Calu3 (cell line): ENCODE measurements around the gene MARVELD2. TPM values are rescaled to one million over a fixed set of nuclear protein-coding genes. Genes with fewer than 3 reads are reported as not detected.

ENCODE experiments used
- BruUV-seq: library from RNA; stranded (reverse); fragments of 400-500 nt; replicated peaks from 2 replicates; lab custom pipeline; 2021; lab: Mats Ljungman, UMichigan
- CTCF ChIA-PET: fragments of 300-600 bp; sonication (Branson Sonifier 250); formaldehyde crosslinking; loops from one replicate; lab custom pipeline; 2022; ENCODE audit warnings: antibody characterized with exemption; lab: Charles Lee
- DNase-seq: peaks from one replicate; pipeline ENCODE4 v3.0.0; 2022
- H3K27ac Mint-ChIP-seq: one replicate; pipeline ENCODE4 v1.8.0; 2022; ENCODE audit warnings: mixed read lengths; ENCODE audit not compliant: unreplicated experiment
- H3K27me3 Mint-ChIP-seq: one replicate; pipeline ENCODE4 v1.8.0; 2022; ENCODE audit warnings: mixed read lengths; ENCODE audit not compliant: unreplicated experiment
- H3K36me3 Mint-ChIP-seq: one replicate; pipeline ENCODE4 v1.8.0; 2022; ENCODE audit warnings: mild to moderate bottlenecking, moderate library complexity, mixed read lengths; ENCODE audit not compliant: insufficient read depth, unreplicated experiment
- H3K4me1 Mint-ChIP-seq: one replicate; pipeline ENCODE4 v1.8.0; 2022; ENCODE audit warnings: mild to moderate bottlenecking, low read depth, mixed read lengths; ENCODE audit not compliant: unreplicated experiment
- H3K4me3 Mint-ChIP-seq: one replicate; pipeline ENCODE4 v1.8.0; 2022; ENCODE audit warnings: mild to moderate bottlenecking, low read depth, moderate library complexity, mixed read lengths; ENCODE audit not compliant: unreplicated experiment
- H3K9me3 Mint-ChIP-seq: one replicate; pipeline ENCODE4 v1.8.0; 2022; ENCODE audit warnings: low read depth, mixed read lengths; ENCODE audit not compliant: unreplicated experiment
- CTCF ChIP-seq: fragments of 200-600 bp; IDR thresholded peaks from one replicate; pipeline ENCODE4 v1.8.0; 2022; ENCODE audit warnings: antibody characterized with exemption; ENCODE audit not compliant: unreplicated experiment
- intact Hi-C: fragments of 100-400 bp; cut with micrococcal nuclease; formaldehyde crosslinking; loops from one replicate; pipeline ENCODE4 v1.10.0; 2022; ENCODE audit not compliant: unreplicated experiment
- total RNA-seq: library from RNA; stranded (reverse); gene quantifications from 2 replicates; pipeline ENCODE4 v1.2.3, GENCODE V29; 2022

MARVELD2 gene
- total RNA-seq, 1 experiment from 2014 or later, result 40.9 TPM

GRCh38 chr5:69416699-69417098 lies 1.8 kb downstream of the MARVELD2 start:
- H3K27ac Mint-ChIP-seq, result peak overlapping the region; percentile 87
- H3K27me3 Mint-ChIP-seq, result no peaks in the 10 kb centered on the region
- peaks cover 41% of the 10 kb centered on the region for H3K4me1 Mint-ChIP-seq
- no TSS peak for BruUV-seq
- peaks cover 47% of the 10 kb centered on the region for H3K36me3 Mint-ChIP-seq
- no peak for TF ChIP-seq CTCF
- CTCF ChIA-PET, result interaction anchor here (1.1 kb wide), 1 partner anchor 34 kb away, joined by 3 read pairs; no protein-coding TSS in a partner anchor
- DNase-seq, result no peak
- H3K4me3 Mint-ChIP-seq, result peak overlapping the region; percentile 83
- H3K9me3 Mint-ChIP-seq, result no peaks in the 10 kb centered on the region
- intact Hi-C loops, result no loop called here

- Mint-ChIP-seq H3K9me3 (peaks cover 2% of the 10 kb centered on the region), H3K27me3 (no peaks in the 10 kb centered on the region), H3K4me3 (no peak overlapping the region), H3K4me1 (peaks cover 41% of the 10 kb centered on the region), H3K27ac (no peak overlapping the region), H3K36me3 (peaks cover 53% of the 10 kb centered on the region)
- DNase-seq, result no peak
- CTCF ChIA-PET, result no interaction called here
- no peak for TF ChIP-seq CTCF
- BruUV-seq, result no TSS peak
- intact Hi-C loops, result no loop called here
Measured at GRCh38 chr5:69418554-69418953, 3.6 kb downstream of the MARVELD2 start.

- no peak overlapping the region for H3K27ac Mint-ChIP-seq
- CTCF ChIA-PET, result no interaction called here
Measured at GRCh38 chr5:69431424-69432303, 16.7 kb downstream of the MARVELD2 start.

More at GRCh38 chr5:69431424-69432303, 16.7 kb downstream of the MARVELD2 start:
- Mint-ChIP-seq H3K27me3 (no peaks in the 10 kb centered on the region), H3K9me3 (no peaks in the 10 kb centered on the region), H3K4me1 (no peaks in the 10 kb centered on the region), H3K36me3 (peaks cover 29% of the 10 kb centered on the region), H3K4me3 (no peak overlapping the region)
- no peak for DNase-seq
- no TSS peak for BruUV-seq
- intact Hi-C loops, result no loop called here
- TF ChIP-seq CTCF, result no peak
